ENCODE measurements around the gene IQCH.

GRCh38 chr15:67545864-67546263, 291.3 kb downstream of the IQCH start:
- no peak for TF ChIP-seq EZH2 (IDR thresholded peaks at IDR 0.05; ENCODE audit: low read depth, unreplicated experiment)
- no peak for TF ChIP-seq CTCF (conservative IDR thresholded peaks at IDR 0.05; ENCODE audit: low read depth in 2 of 2)
- TF ChIP-seq EZH2phosphoT487 (IDR thresholded peaks at IDR 0.05; ENCODE audit: unreplicated experiment) = no peak
- TF ChIP-seq POLR2AphosphoS5 (IDR thresholded peaks at IDR 0.05; ENCODE audit: low read depth) = no peak
- TF ChIP-seq CREB1 (CRISPR knock-in tag; IDR thresholded peaks at IDR 0.05; ENCODE audit: low read depth) = no peak
